ENCODE results near the gene HIVEP1. TPM values are rescaled to one million over a fixed set of nuclear protein-coding genes. Genes with fewer than 3 reads are reported as not detected.

Gene HIVEP1
- total RNA-seq, 1 donor from 2014 or later: 27.8 TPM

GRCh38 chr6:12022953-12023388, 10.9 kb downstream of the HIVEP1 start:
- TF ChIP-seq CTCF (IDR thresholded peaks at IDR 0.05): no peak
- no peak for DNase-seq (ENCODE audit: extremely low spot score, unreplicated experiment)
- peaks cover 31% of the 10 kb centered on the region for H3K4me1 Mint-ChIP-seq (ENCODE audit: unreplicated experiment)
- H3K4me3 Mint-ChIP-seq (ENCODE audit: unreplicated experiment): no peak overlapping the region
- peaks cover 35% of the 10 kb centered on the region for H3K36me3 Mint-ChIP-seq (ENCODE audit: unreplicated experiment)
- H3K27me3 Mint-ChIP-seq (ENCODE audit: unreplicated experiment): no peaks in the 10 kb centered on the region
- no peaks in the 10 kb centered on the region for H3K9me3 Mint-ChIP-seq (ENCODE audit: unreplicated experiment)
- no peak overlapping the region for H3K27ac Mint-ChIP-seq (ENCODE audit: unreplicated experiment)

GRCh38 chr6:12024216-12024615, 12.1 kb downstream of the HIVEP1 start:
- Mint-ChIP-seq H3K9me3 (ENCODE audit: unreplicated experiment) (peaks cover under 1% of the 10 kb centered on the region), H3K27me3 (ENCODE audit: unreplicated experiment) (no peaks in the 10 kb centered on the region), H3K27ac (ENCODE audit: unreplicated experiment) (peak overlapping the region; percentile 36), H3K4me1 (ENCODE audit: unreplicated experiment) (peaks cover 31% of the 10 kb centered on the region), H3K36me3 (ENCODE audit: unreplicated experiment) (peaks cover 36% of the 10 kb centered on the region), H3K4me3 (ENCODE audit: unreplicated experiment) (no peak overlapping the region)
- DNase-seq (ENCODE audit: extremely low spot score, unreplicated experiment): no peak
- TF ChIP-seq CTCF (IDR thresholded peaks at IDR 0.05): no peak

- Mint-ChIP-seq H3K4me3 (ENCODE audit: unreplicated experiment) (no peak overlapping the region), H3K27me3 (ENCODE audit: unreplicated experiment) (no peaks in the 10 kb centered on the region), H3K36me3 (ENCODE audit: unreplicated experiment) (peaks cover 37% of the 10 kb centered on the region), H3K9me3 (ENCODE audit: unreplicated experiment) (peaks cover 6% of the 10 kb centered on the region), H3K27ac (ENCODE audit: unreplicated experiment) (peak overlapping the region; percentile 36), H3K4me1 (ENCODE audit: unreplicated experiment) (peaks cover 31% of the 10 kb centered on the region)
- no peak for DNase-seq (ENCODE audit: extremely low spot score, unreplicated experiment)
- no peak for TF ChIP-seq CTCF (IDR thresholded peaks at IDR 0.05)
These were observed 12.8 kb downstream of the HIVEP1 start for GRCh38 chr6:12024699-12025434.

- Mint-ChIP-seq H3K27ac (ENCODE audit: unreplicated experiment) (peak overlapping the region; percentile 3), H3K9me3 (ENCODE audit: unreplicated experiment) (peaks cover 17% of the 10 kb centered on the region), H3K4me1 (ENCODE audit: unreplicated experiment) (peaks cover 31% of the 10 kb centered on the region), H3K27me3 (ENCODE audit: unreplicated experiment) (no peaks in the 10 kb centered on the region), H3K36me3 (ENCODE audit: unreplicated experiment) (peaks cover 41% of the 10 kb centered on the region), H3K4me3 (ENCODE audit: unreplicated experiment) (no peak overlapping the region)
- DNase-seq (ENCODE audit: extremely low spot score, unreplicated experiment): no peak
- no peak for TF ChIP-seq CTCF (IDR thresholded peaks at IDR 0.05)
These were observed 14.0 kb downstream of the HIVEP1 start for GRCh38 chr6:12026120-12026519.

GRCh38 chr6:12026833-12027232, 14.7 kb downstream of the HIVEP1 start:
- Mint-ChIP-seq H3K36me3 (ENCODE audit: unreplicated experiment) (peaks cover 43% of the 10 kb centered on the region), H3K4me1 (ENCODE audit: unreplicated experiment) (peaks cover 31% of the 10 kb centered on the region), H3K4me3 (ENCODE audit: unreplicated experiment) (no peak overlapping the region), H3K9me3 (ENCODE audit: unreplicated experiment) (peaks cover 19% of the 10 kb centered on the region), H3K27me3 (ENCODE audit: unreplicated experiment) (no peaks in the 10 kb centered on the region), H3K27ac (ENCODE audit: unreplicated experiment) (no peak overlapping the region)
- no peak for TF ChIP-seq CTCF (IDR thresholded peaks at IDR 0.05)
- no peak for DNase-seq (ENCODE audit: extremely low spot score, unreplicated experiment)
